H9 (cell line): ENCODE measurements around the gene ANO2. TPM values are rescaled to one million over a fixed set of nuclear protein-coding genes. Genes with fewer than 3 reads are reported as not detected.

Experiments
- DNase-seq: peaks from one replicate; pipeline ENCODE4 v3.0.0-alpha.2; 2017
- H2AFZ ChIP-seq: one replicate; pipeline ENCODE4 v1.6.1; 2013; ENCODE audit warnings: mild to moderate bottlenecking, low read length, control low read depth, moderate library complexity
- H2AK5ac ChIP-seq: 2 replicates; pipeline ENCODE4 v1.6.1; 2013; ENCODE audit warnings: low read length, control low read depth, mixed read lengths; ENCODE audit not compliant: insufficient read length
- H2BK120ac ChIP-seq: one replicate; pipeline ENCODE4 v1.6.1; 2013; ENCODE audit warnings: low read depth, mild to moderate bottlenecking, low read length, control low read depth, inconsistent platforms; ENCODE audit not compliant: poor library complexity, severe bottlenecking
- H2BK12ac ChIP-seq: 2 replicates; pipeline ENCODE4 v1.6.1; 2013; ENCODE audit warnings: low read length, control low read depth, mixed read lengths, low read depth; ENCODE audit not compliant: insufficient read length
- H2BK15ac ChIP-seq: 2 replicates; pipeline ENCODE4 v1.6.1; 2013; ENCODE audit warnings: low read depth, low read length, control low read depth
- H2BK20ac ChIP-seq: one replicate; pipeline ENCODE4 v1.6.1; 2013; ENCODE audit warnings: low read depth, mild to moderate bottlenecking, low read length, control low read depth, inconsistent platforms; ENCODE audit not compliant: poor library complexity, severe bottlenecking
- H2BK5ac ChIP-seq: 2 replicates; pipeline ENCODE4 v1.6.1; 2013; ENCODE audit warnings: low read length, control low read depth, mixed read lengths; ENCODE audit not compliant: insufficient read length
- H3K14ac ChIP-seq: 2 replicates; pipeline ENCODE4 v1.6.1; 2013; ENCODE audit warnings: low read length, control low read depth; ENCODE audit not compliant: insufficient read depth
- H3K18ac ChIP-seq: 2 replicates; pipeline ENCODE4 v1.6.1; 2013; ENCODE audit warnings: low read depth, mild to moderate bottlenecking, mixed read lengths, low read length, control low read depth; ENCODE audit not compliant: insufficient read length
- H3K23ac ChIP-seq: 2 replicates; pipeline ENCODE4 v1.6.1; 2013; ENCODE audit warnings: low read length, control low read depth, mixed read lengths, low read depth; ENCODE audit not compliant: insufficient read length
- H3K23me2 ChIP-seq: 2 replicates; pipeline ENCODE4 v1.6.1; 2013; ENCODE audit warnings: low read depth, mild to moderate bottlenecking, mixed read lengths, low read length, control low read depth; ENCODE audit not compliant: insufficient read length, poor library complexity, severe bottlenecking
- H3K27ac ChIP-seq: 2 replicates; pipeline ENCODE4 v1.5.1; 2013; ENCODE audit warnings: low read length, control low read depth, mixed read lengths, low read depth; ENCODE audit not compliant: insufficient read length
- H3K27me3 ChIP-seq: 2 replicates; pipeline ENCODE4 v1.6.1; 2013; ENCODE audit warnings: low read length, control low read depth, inconsistent platforms; ENCODE audit not compliant: insufficient read depth
- H3K4ac ChIP-seq: 2 replicates; pipeline ENCODE4 v1.6.1; 2013; ENCODE audit warnings: low read depth, mild to moderate bottlenecking, control low read depth, inconsistent platforms, low read length, moderate library complexity
- H3K4me1 ChIP-seq: 2 replicates; pipeline ENCODE4 v1.6.1; 2013; ENCODE audit warnings: low read length, control low read depth, inconsistent platforms; ENCODE audit not compliant: insufficient read depth
- H3K4me2 ChIP-seq: 2 replicates; pipeline ENCODE4 v1.6.1; 2013; ENCODE audit warnings: low read length, control low read depth, mixed read lengths; ENCODE audit not compliant: insufficient read length, insufficient read depth
- H3K56ac ChIP-seq: 2 replicates; pipeline ENCODE4 v1.6.1; 2013; ENCODE audit warnings: low read depth, mild to moderate bottlenecking, mixed read lengths, low read length, control low read depth; ENCODE audit not compliant: insufficient read length
- H3K79me1 ChIP-seq: 2 replicates; pipeline ENCODE4 v1.6.1; 2013; ENCODE audit warnings: low read depth, mild to moderate bottlenecking, moderate library complexity, low read length, control low read depth, inconsistent platforms; ENCODE audit not compliant: insufficient read depth, poor library complexity, severe bottlenecking
- H3K79me2 ChIP-seq: 2 replicates; pipeline ENCODE4 v1.6.1; 2013; ENCODE audit warnings: low read length, control low read depth, inconsistent platforms; ENCODE audit not compliant: insufficient read depth
- H3K9ac ChIP-seq: 2 replicates; pipeline ENCODE4 v1.6.1; 2013; ENCODE audit warnings: low read length, control low read depth, mixed read lengths; ENCODE audit not compliant: insufficient read length; ENCODE audit errors: extremely low read depth
- H3K9me3 ChIP-seq: one replicate; pipeline ENCODE4 v1.6.1; 2013; ENCODE audit warnings: low read depth, low read length, inconsistent platforms; ENCODE audit not compliant: control insufficient read depth
- H3T11ph ChIP-seq: one replicate; pipeline ENCODE4 v1.6.1; 2013; ENCODE audit warnings: mild to moderate bottlenecking, low read length, control low read depth, inconsistent platforms
- H4K20me1 ChIP-seq: one replicate; pipeline ENCODE4 v1.6.1; 2013; ENCODE audit not compliant: control insufficient read depth, insufficient read length, insufficient read depth
- H4K5ac ChIP-seq: 2 replicates; pipeline ENCODE4 v1.6.1; 2013; ENCODE audit warnings: low read depth, mild to moderate bottlenecking, mixed read lengths, low read length, control low read depth; ENCODE audit not compliant: insufficient read length
- H4K8ac ChIP-seq: replicated peaks from 2 replicates; pipeline ENCODE4 v1.6.1; 2013; ENCODE audit warnings: low read length, control low read depth, mixed read lengths, low read depth; ENCODE audit not compliant: insufficient read length
- H4K91ac ChIP-seq: 2 replicates; pipeline ENCODE4 v1.6.1; 2013; ENCODE audit warnings: low read depth, mild to moderate bottlenecking, moderate library complexity, mixed read lengths, low read length, control low read depth; ENCODE audit not compliant: insufficient read length
- H3K27ac Mint-ChIP-seq, 3 experiments: 2 replicates in 2 of 3; 3 replicates in 1 of 3; pipeline ENCODE4 v1.8.0; 2020 to 2021; ENCODE audit warnings: mixed read lengths in 3 of 3, mild to moderate bottlenecking in 1 of 3, moderate library complexity in 1 of 3
- H3K27me3 Mint-ChIP-seq: 2 replicates; pipeline ENCODE4 v1.8.0; 2021; ENCODE audit warnings: low read depth, mild to moderate bottlenecking, moderate library complexity, mixed read lengths
- H3K36me3 Mint-ChIP-seq, 3 experiments: 2 replicates in 2 of 3; 3 replicates in 1 of 3; pipeline ENCODE4 v1.8.0; 2020 to 2021; ENCODE audit warnings: low read depth in 3 of 3, mixed read lengths in 3 of 3; ENCODE audit not compliant: insufficient read depth in 1 of 3
- H3K4me1 Mint-ChIP-seq, 2 experiments: 2 replicates each; pipeline ENCODE4 v1.8.0; 2020; ENCODE audit warnings: mixed read lengths in 2 of 2
- H3K4me3 Mint-ChIP-seq, 2 experiments: 2 replicates in 1 of 2; 3 replicates in 1 of 2; pipeline ENCODE4 v1.8.0; 2020 to 2021; ENCODE audit warnings: mild to moderate bottlenecking in 2 of 2, mixed read lengths in 2 of 2, moderate library complexity in 1 of 2
- H3K9me3 Mint-ChIP-seq, 2 experiments: 2 replicates in 1 of 2; 3 replicates in 1 of 2; pipeline ENCODE4 v1.8.0; 2020; ENCODE audit warnings: mild to moderate bottlenecking in 2 of 2, mixed read lengths in 2 of 2, moderate library complexity in 1 of 2
- WGBS: extraction: QIAGEN DNeasy Blood & Tissue Kit; methylation state at CpG from one replicate; pipeline ENCODE4 v1.1.7; 2013; ENCODE audit warnings: missing lambda C conversion rate, low lambda C conversion rate, mixed read lengths; ENCODE audit not compliant: insufficient read length; ENCODE audit errors: extremely low coverage; 5-methylcytosine and 5-hydroxymethylcytosine counted together
- total RNA-seq: library from RNA; stranded (reverse); gene quantifications from 2 replicates; pipeline ENCODE4 v1.2.1, GENCODE V29; 2021
- TF ChIP-seq, protein P1 (sequence below): fragments of 200-600 bp; sonication (generic); conservative IDR thresholded peaks from 3 replicates; pipeline ENCODE4 v1.8.0; 2021; ENCODE audit warnings: antibody characterized with exemption, mild to moderate bottlenecking

The ANO2 gene
- total RNA-seq, 1 experiment from 2014 or later = 3.8 TPM

DNA sequence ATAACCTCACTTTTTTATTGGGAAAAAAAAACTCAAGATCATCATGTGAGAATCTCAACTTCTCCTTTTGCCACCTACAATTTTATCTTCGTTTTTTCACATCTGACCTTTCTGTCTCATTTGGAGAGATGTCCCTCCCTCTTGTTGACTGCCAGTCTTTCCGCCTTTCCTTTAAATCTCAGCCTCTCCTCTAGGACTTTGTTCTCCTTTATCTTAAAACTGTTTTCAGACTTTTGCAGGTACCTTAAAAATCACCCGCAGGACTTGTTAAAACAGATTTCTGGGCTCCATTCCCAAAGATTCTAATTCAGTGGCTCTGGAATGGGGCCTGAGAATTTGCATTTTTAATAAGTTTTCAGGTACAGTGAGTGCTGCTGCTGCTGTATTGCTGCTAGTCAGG, 289.9 kb downstream of the ANO2 start:
- Histone ChIP-seq H3K56ac (no peak overlapping the region), H2BK20ac (no peak overlapping the region), H3K4me2 (no peak overlapping the region), H3K18ac (no peak overlapping the region), H3K79me2 (no peaks in the 10 kb centered on the region), H2BK120ac (no peak overlapping the region), H4K91ac (no peak overlapping the region), H2BK12ac (no peak overlapping the region), H3K14ac (no peak overlapping the region), H3K4ac (no peak overlapping the region), H2AFZ (no peak overlapping the region), H3K23me2 (no peaks in the 10 kb centered on the region), H2AK5ac (no peak overlapping the region), H2BK15ac (no peak overlapping the region), H3K4me1 (no peaks in the 10 kb centered on the region), H3K27me3 (no peaks in the 10 kb centered on the region), H3K9ac (no peak overlapping the region), H3K9me3 (no peaks in the 10 kb centered on the region), H2BK5ac (no peak overlapping the region), H4K20me1 (no peaks in the 10 kb centered on the region), H4K5ac (no peak overlapping the region), H3K79me1 (no peaks in the 10 kb centered on the region), H3K27ac (no peak overlapping the region), H4K8ac (no peak overlapping the region), H3K23ac (no peak overlapping the region), H3T11ph (no peak overlapping the region)
- H3K27me3 Mint-ChIP-seq = no peaks in the 10 kb centered on the region
- TF ChIP-seq, protein P1, sequence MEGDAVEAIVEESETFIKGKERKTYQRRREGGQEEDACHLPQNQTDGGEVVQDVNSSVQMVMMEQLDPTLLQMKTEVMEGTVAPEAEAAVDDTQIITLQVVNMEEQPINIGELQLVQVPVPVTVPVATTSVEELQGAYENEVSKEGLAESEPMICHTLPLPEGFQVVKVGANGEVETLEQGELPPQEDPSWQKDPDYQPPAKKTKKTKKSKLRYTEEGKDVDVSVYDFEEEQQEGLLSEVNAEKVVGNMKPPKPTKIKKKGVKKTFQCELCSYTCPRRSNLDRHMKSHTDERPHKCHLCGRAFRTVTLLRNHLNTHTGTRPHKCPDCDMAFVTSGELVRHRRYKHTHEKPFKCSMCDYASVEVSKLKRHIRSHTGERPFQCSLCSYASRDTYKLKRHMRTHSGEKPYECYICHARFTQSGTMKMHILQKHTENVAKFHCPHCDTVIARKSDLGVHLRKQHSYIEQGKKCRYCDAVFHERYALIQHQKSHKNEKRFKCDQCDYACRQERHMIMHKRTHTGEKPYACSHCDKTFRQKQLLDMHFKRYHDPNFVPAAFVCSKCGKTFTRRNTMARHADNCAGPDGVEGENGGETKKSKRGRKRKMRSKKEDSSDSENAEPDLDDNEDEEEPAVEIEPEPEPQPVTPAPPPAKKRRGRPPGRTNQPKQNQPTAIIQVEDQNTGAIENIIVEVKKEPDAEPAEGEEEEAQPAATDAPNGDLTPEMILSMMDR = no peak
- H3K4me3 Mint-ChIP-seq = no peak overlapping the region
- WGBS = no CpG with 5 or more reads among the region's 3 CpGs
- H3K27ac Mint-ChIP-seq = no peak overlapping the region
- DNase-seq = no peak
- H3K9me3 Mint-ChIP-seq = no peaks in the 10 kb centered on the region
- no peaks in the 10 kb centered on the region for H3K4me1 Mint-ChIP-seq
- H3K36me3 Mint-ChIP-seq = no peaks in the 10 kb centered on the region
